MG63 (cell line): ENCODE measurements around the gene SUZ12. TPM values are rescaled to one million over a fixed set of nuclear protein-coding genes. Genes with fewer than 3 reads are reported as not detected.
A peak's percentile ranks its signal among the peaks of the same experiment; 100 is the strongest.
"Not testable (repeated sequence)": the region's sequence is repeated elsewhere in the genome, so short reads cannot be mapped to it uniquely, and the experiment has no call there.

Experiments
- DNase-seq: peaks from one replicate; pipeline ENCODE4 v3.0.0-alpha.2; 2020
- H3K27me3 ChIP-seq: fragments of 250-450 bp; sonication (Bioruptor Pico); 2 replicates; pipeline ENCODE4 v1.5.1; 2020; ENCODE audit warnings: mild to moderate bottlenecking, moderate library complexity
- H3K36me3 ChIP-seq: fragments of 250-450 bp; sonication (Bioruptor Pico); 2 replicates; pipeline ENCODE4 v1.5.1; 2020; ENCODE audit warnings: mild to moderate bottlenecking, moderate library complexity
- H3K4me3 ChIP-seq: fragments of 250-450 bp; sonication (Bioruptor Pico); 2 replicates; pipeline ENCODE4 v1.5.1; 2020; ENCODE audit warnings: mild to moderate bottlenecking, moderate library complexity
- H3K9me3 ChIP-seq: fragments of 250-450 bp; sonication (Bioruptor Pico); 2 replicates; pipeline ENCODE4 v1.5.1; 2020; ENCODE audit warnings: mild to moderate bottlenecking, moderate library complexity
- total RNA-seq: library from RNA; depleted of rRNA; stranded (reverse); fragments of >200 nt; shearing (Covaris generic); gene quantifications from 2 replicates; pipeline ENCODE4 v1.2.3, GENCODE V29; 2014; ENCODE audit warnings: low replicate concordance; rRNA removed

SUZ12 gene
- total RNA-seq = 39.4 and 72.1 TPM in 2 replicates

DNA sequence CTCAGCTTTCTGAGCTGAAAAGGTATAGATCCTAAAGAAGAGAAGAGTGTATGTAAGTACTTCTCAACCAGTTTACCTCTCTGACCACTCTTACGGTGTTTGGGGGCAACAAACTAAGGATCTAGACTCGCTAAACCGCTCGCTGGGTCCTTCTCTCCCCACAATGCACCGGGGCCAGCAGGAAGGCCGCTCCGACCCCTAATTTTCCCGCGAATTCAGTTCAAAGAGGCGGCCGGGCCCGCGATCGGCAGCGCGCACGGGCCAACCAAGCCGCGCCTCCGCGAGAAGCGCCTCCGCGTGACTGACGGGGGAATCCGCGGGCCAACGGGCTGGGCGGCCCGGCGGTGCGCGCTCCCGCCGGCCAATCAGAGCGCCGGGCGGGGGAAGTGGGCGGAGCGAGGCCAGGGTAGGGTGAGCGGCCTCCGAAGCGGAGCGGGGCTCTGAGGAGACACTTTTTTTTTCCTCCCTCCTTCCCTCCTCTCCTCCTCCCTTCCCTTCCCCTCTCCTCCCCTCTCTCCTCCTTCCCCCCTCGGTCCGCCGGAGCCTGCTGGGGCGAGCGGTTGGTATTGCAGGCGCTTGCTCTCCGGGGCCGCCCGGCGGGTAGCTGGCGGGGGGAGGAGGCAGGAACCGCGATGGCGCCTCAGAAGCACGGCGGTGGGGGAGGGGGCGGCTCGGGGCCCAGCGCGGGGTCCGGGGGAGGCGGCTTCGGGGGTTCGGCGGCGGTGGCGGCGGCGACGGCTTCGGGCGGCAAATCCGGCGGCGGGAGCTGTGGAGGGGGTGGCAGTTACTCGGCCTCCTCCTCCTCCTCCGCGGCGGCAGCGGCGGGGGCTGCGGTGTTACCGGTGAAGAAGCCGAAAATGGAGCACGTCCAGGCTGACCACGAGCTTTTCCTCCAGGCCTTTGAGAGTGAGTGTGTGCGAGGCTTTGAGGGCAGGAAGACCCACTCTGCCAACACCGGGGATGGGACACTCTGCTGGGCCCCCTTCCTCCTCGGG, at the start of gene SUZ12:
TSS of gene SUZ12 (plus strand) at position 393 of the 995 bp plus-strand sequence. CDS start at position 633, 240 bp downstream.
- Histone ChIP-seq H3K4me3 (peak within 1 kb of the TSS; percentile 82), H3K36me3 (peaks cover 16% of the 10 kb centered on the region)
- not testable (repeated sequence) for H3K9me3 ChIP-seq, H3K27me3 ChIP-seq
- peak; percentile 93 for DNase-seq

DNA sequence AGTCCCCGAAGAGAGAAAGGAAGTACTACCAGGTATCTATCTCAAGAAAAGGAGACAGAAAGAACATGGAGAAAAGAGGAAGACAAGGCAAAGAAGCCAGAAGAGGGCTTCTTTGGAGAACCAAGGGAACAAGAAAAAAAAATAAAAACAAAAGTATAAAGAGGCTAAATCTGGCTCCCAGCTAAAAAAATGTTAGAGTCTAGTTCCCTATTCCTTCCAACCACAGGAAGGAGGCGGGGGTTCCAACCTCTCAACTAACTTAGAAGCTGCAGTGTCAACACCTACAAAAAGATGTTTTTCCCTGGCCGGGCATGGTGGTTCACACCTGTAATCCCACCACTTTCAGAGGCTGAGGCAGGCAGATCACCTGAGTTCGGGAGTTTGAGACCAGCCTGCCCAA, 48.7 kb upstream of the SUZ12 start:
- Histone ChIP-seq H3K27me3 (no peaks in the 10 kb centered on the region), H3K36me3 (peaks cover 97% of the 10 kb centered on the region), H3K4me3 (no peak overlapping the region), H3K9me3 (no peaks in the 10 kb centered on the region)
- no peak for DNase-seq

GRCh38 chr17:31900877-31901276, 35.9 kb upstream of the SUZ12 start:
- DNase-seq = no peak
- peak overlapping the region; percentile 70 for H3K4me3 ChIP-seq
- peaks cover 42% of the 10 kb centered on the region for H3K36me3 ChIP-seq
- no peaks in the 10 kb centered on the region for H3K27me3 ChIP-seq
- H3K9me3 ChIP-seq = no peaks in the 10 kb centered on the region

DNA sequence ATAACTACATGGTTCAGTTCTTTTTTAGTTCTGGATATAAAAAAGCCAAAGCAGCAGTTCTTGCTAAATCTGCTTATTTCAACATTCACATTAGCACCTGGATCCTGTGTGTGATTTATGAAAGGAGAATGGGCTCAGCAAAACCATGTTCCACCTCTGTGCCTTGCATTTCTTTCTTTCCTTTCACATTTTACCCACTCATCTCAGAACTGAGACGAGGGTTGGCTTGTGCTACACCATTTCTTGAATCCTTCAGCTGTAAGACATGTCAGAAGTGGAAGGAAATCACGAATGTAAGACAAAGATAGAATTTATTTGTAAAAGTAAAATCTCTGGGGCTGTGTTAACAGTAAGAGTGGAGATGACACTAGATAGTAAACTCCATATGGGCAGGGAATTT, 34.1 kb upstream of the SUZ12 start:
- no peaks in the 10 kb centered on the region for H3K9me3 ChIP-seq
- no peak overlapping the region for H3K4me3 ChIP-seq
- peaks cover 28% of the 10 kb centered on the region for H3K36me3 ChIP-seq
- no peak for DNase-seq
- H3K27me3 ChIP-seq = no peaks in the 10 kb centered on the region

- H3K36me3 ChIP-seq = peaks cover 21% of the 10 kb centered on the region
- DNase-seq = no peak
- H3K9me3 ChIP-seq = no peaks in the 10 kb centered on the region
- no peaks in the 10 kb centered on the region for H3K27me3 ChIP-seq
- H3K4me3 ChIP-seq = no peak overlapping the region
These were observed 33.4 kb upstream of the SUZ12 start for GRCh38 chr17:31903401-31903800.

GRCh38 chr17:31907342-31907962, 29.4 kb upstream of the SUZ12 start:
- Histone ChIP-seq H3K4me3 (no peak overlapping the region), H3K9me3 (no peaks in the 10 kb centered on the region), H3K36me3 (no peaks in the 10 kb centered on the region), H3K27me3 (no peaks in the 10 kb centered on the region)
- DNase-seq = peak; percentile 64

DNA sequence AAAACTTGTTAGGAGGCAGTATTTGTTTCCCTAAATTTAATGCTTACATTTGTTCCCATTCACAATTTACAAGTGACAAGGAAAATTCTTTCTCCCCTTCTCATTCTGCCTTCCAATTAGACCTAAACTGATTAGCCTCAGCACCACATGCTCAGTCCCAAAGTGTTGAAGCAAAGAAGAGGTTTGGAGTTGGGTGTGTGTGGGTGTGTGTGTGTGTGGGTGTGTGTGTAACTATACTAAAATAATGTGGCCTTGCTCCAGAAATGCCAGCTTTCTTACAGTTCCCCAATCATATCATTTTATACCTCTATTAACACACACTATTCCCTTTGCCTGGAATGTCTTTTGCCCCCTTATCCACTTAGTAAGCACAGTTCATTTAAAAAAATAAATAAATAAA, 28.4 kb upstream of the SUZ12 start:
- no peaks in the 10 kb centered on the region for H3K9me3 ChIP-seq
- no peaks in the 10 kb centered on the region for H3K36me3 ChIP-seq
- H3K4me3 ChIP-seq = no peak overlapping the region
- DNase-seq = no peak
- no peaks in the 10 kb centered on the region for H3K27me3 ChIP-seq

DNA sequence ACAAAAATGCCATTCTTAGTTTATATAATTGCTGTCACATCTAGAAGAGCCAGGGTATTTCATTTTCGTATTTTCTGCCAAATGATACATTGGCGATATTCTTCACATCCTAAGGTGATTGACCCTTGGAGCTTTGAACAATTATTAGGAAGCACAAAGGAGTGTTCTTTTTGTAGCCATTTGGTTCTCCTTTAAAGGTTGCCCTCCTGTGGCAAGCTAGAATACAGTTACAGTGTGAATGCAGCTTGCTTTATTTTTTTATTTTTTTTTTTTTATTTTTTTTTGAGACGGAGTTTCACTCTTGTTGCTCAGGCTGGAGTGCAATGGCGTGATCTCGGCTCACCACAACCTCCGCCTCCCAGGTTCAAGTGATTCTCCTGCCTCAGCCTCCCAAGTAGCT, 24.1 kb upstream of the SUZ12 start:
- not testable (repeated sequence) for H3K9me3 ChIP-seq, H3K27me3 ChIP-seq, H3K36me3 ChIP-seq, DNase-seq, H3K4me3 ChIP-seq

DNA sequence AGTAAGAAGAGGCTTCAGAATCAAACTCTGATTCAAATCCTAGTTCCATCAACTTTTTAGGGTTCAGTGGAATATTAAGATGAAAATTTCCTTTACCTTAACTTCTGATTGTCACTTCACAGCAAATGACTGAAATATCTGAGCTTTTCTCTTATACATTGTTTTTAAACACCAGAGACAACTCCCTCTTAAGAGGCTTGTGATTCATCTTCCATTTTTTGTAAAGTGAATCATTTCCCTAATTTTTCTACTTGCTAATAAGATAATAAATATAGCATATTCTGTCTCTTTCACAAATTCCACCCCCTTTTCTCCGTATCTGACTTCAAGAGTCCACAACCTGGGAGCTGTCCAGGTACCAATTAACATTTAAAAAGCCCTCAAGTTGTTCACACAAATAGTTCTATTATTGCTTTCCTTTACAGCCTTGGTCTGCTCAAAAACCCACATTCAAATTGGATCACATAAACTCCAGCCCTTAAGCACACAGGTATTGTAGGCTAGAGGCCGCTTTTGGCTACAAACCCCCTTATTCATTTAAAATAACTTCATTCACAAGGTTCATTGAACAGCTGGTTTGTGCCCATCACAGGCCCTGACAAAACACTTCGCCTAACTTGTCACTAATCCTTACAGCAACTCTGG, 21.2 kb upstream of the SUZ12 start:
- H3K27me3 ChIP-seq = no peaks in the 10 kb centered on the region
- H3K9me3 ChIP-seq = no peaks in the 10 kb centered on the region
- H3K4me3 ChIP-seq = no peak overlapping the region
- no peaks in the 10 kb centered on the region for H3K36me3 ChIP-seq
- no peak for DNase-seq

DNA sequence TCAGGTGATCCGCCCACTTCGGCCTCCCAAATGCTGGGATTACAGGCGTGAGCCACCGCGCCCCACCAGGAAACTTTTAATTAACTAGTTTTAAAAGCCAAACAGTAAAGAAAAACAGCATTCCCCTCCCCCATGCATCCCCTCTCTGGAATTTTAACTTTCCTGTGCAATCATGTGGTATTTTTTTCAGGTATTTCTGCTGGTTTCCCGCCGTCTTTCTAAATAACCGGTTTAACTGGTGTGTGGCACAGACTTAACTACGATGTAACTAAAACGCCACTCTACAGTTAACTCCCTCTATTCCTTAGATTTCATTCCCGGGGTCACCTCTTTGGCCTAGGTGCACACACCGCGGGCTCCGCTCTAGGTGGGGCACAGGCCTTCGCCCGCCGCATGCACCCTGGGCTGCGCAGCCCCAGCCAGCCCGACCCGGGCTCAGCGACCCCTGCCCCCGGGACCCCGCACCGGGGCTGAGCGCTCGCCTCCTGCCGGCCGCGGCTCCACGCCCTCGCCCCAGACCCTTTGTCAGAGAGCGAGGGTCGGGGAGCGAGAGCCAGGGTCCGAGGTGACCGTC, 20.2 kb upstream of the SUZ12 start:
- Histone ChIP-seq H3K4me3 (no peak overlapping the region), H3K9me3 (no peaks in the 10 kb centered on the region), H3K27me3 (no peaks in the 10 kb centered on the region), H3K36me3 (no peaks in the 10 kb centered on the region)
- DNase-seq = no peak

DNA sequence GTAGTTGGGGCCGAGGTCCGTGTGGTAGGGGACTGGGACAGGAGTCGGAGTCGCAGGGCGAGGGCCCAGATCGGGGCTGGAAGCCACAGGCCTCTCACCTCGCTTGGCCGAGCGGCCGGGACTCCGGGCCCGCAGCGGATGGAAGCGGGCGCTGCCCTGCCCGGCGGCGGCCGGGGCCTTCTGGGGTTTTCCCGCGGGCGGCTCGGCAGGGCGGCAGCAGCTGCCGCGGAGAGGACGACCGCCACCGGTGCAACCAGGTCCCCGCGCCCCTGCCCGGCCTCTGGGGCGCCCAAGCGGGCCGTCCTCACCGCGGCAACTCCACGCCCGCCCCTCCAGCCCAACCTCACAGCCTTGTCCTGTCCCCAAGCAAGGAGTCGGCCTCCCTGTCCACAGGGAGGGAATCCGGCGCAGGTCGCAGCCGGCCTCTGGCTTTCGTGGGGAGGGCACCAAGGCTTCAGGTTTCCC, 19.7 kb upstream of the SUZ12 start:
- no peaks in the 10 kb centered on the region for H3K36me3 ChIP-seq
- H3K27me3 ChIP-seq = no peaks in the 10 kb centered on the region
- DNase-seq = no peak
- no peak overlapping the region for H3K4me3 ChIP-seq
- H3K9me3 ChIP-seq = no peaks in the 10 kb centered on the region

GRCh38 chr17:31917721-31918120, 19.1 kb upstream of the SUZ12 start:
- not testable (repeated sequence) for H3K4me3 ChIP-seq, DNase-seq, H3K9me3 ChIP-seq, H3K27me3 ChIP-seq, H3K36me3 ChIP-seq

- Histone ChIP-seq H3K36me3 (no peaks in the 10 kb centered on the region), H3K27me3 (no peaks in the 10 kb centered on the region), H3K9me3 (no peaks in the 10 kb centered on the region), H3K4me3 (no peak overlapping the region)
- no peak for DNase-seq
These were observed 18.1 kb upstream of the SUZ12 start for GRCh38 chr17:31918701-31919128.

DNA sequence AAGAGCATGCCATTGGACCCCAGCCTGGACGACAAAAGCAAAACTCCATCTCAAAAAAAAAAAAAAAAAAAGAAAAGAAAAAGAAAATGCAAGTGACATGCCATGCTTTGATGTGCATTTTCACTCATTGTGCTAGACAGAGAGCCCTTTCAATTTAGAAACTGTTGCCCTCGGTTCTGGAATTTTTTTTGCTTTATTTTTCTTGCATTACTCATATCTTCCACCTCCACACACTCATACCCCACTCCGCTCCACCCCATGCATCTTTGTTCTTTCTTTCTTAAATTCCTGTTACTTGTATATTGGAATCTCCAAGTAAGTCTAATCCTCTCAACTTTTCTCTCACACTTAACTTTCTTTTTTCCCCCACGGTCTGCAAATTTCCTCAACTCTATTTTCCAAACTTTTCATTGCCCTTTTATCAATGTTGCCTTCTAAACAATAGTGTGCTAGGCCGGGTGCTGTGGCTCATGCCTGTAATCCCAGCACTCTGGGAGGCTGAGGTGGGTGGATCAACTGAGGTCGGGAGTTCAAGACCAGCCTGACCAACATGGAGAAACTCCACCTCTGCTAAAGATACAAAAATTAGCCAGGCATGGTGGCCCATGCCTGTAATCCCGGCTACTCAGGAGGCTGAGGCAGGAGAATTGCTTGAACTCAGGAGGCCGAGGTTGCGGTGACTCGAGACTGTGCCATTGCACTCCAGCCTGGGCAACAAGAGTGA, 16.8 kb upstream of the SUZ12 start:
- Histone ChIP-seq H3K4me3 (no peak overlapping the region), H3K9me3 (no peaks in the 10 kb centered on the region)
- DNase-seq = peak; percentile 23

GRCh38 chr17:31926100-31926729, 10.6 kb upstream of the SUZ12 start:
- Histone ChIP-seq H3K9me3 (no peaks in the 10 kb centered on the region), H3K4me3 (no peak overlapping the region), H3K27me3 (no peaks in the 10 kb centered on the region), H3K36me3 (no peaks in the 10 kb centered on the region)
- no peak for DNase-seq

More for the DNA sequence above, 16.8 kb upstream of the SUZ12 start:
- no peaks in the 10 kb centered on the region for H3K36me3 ChIP-seq
- no peaks in the 10 kb centered on the region for H3K27me3 ChIP-seq

- Histone ChIP-seq H3K36me3 (no peaks in the 10 kb centered on the region), H3K9me3 (no peaks in the 10 kb centered on the region), H3K27me3 (no peaks in the 10 kb centered on the region), H3K4me3 (no peak overlapping the region)
- DNase-seq = no peak
These were observed 5.1 kb upstream of the SUZ12 start for GRCh38 chr17:31931756-31932155.
